ENCODE results near the gene PDP2. TPM values are rescaled to one million over a fixed set of nuclear protein-coding genes. Genes with fewer than 3 reads are reported as not detected.

PDP2 gene
- total RNA-seq, 1 experiment from 2014 or later = 21.5 TPM

GRCh38 chr16:66915041-66915440 is 34.7 kb downstream of the PDP2 start:
- Mint-ChIP-seq H3K27ac (ENCODE audit: low read depth, unreplicated experiment) (no peak overlapping the region), H3K36me3 (ENCODE audit: insufficient read depth, unreplicated experiment) (no peaks in the 10 kb centered on the region), H3K9me3 (ENCODE audit: unreplicated experiment) (no peaks in the 10 kb centered on the region), H3K27me3 (ENCODE audit: insufficient read depth, unreplicated experiment) (no peaks in the 10 kb centered on the region), H3K4me3 (ENCODE audit: unreplicated experiment) (no peak overlapping the region), H3K4me1 (ENCODE audit: insufficient read depth, unreplicated experiment) (peaks cover 20% of the 10 kb centered on the region)
- intact Hi-C loops (cut with micrococcal nuclease) = no loop called here
- ChIA-PET POLR2A (interaction anchor here (2.3 kb wide), 1 partner anchor 13 kb away, joined by 7 read pairs; no protein-coding TSS in a partner anchor), CTCF (interaction anchor here (1.0 kb wide), 1 partner anchor 20 kb away, joined by 4 read pairs; no protein-coding TSS in a partner anchor)
- BruUV-seq (replicated peaks) = no TSS peak
- DNase-seq (ENCODE audit: unreplicated experiment) = no peak
- TF ChIP-seq, protein P1, sequence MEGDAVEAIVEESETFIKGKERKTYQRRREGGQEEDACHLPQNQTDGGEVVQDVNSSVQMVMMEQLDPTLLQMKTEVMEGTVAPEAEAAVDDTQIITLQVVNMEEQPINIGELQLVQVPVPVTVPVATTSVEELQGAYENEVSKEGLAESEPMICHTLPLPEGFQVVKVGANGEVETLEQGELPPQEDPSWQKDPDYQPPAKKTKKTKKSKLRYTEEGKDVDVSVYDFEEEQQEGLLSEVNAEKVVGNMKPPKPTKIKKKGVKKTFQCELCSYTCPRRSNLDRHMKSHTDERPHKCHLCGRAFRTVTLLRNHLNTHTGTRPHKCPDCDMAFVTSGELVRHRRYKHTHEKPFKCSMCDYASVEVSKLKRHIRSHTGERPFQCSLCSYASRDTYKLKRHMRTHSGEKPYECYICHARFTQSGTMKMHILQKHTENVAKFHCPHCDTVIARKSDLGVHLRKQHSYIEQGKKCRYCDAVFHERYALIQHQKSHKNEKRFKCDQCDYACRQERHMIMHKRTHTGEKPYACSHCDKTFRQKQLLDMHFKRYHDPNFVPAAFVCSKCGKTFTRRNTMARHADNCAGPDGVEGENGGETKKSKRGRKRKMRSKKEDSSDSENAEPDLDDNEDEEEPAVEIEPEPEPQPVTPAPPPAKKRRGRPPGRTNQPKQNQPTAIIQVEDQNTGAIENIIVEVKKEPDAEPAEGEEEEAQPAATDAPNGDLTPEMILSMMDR (IDR thresholded peaks at IDR 0.05; ENCODE audit: unreplicated experiment) = no peak

DNA sequence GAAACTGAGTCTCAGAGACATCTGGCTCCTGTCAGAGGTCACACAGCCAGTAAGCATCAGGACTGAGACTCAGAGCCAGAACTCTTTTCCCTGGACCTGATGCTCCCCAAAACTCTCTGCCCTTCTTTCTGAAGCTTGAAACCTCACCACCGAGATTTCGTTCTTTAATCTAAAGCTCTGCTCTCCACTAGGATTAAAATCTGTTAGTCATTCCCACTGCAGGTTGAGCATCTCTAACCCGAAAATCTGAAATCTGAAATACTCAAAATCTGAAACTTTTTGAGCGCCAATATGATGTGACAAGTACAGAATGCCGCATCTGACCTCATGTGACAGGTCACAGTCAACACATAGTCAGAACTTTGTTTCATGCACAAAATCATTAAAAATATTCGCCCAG is 36.2 kb downstream of the PDP2 start:
- no peaks in the 10 kb centered on the region for H3K36me3 Mint-ChIP-seq (ENCODE audit: insufficient read depth, unreplicated experiment)
- POLR2A ChIA-PET = no interaction called here
- no peak overlapping the region for H3K4me3 Mint-ChIP-seq (ENCODE audit: unreplicated experiment)
- TF ChIP-seq, protein P1 (IDR thresholded peaks at IDR 0.05; ENCODE audit: unreplicated experiment) = no peak
- no TSS peak for BruUV-seq (replicated peaks)
- intact Hi-C loops (cut with micrococcal nuclease) = no loop called here
- no peaks in the 10 kb centered on the region for H3K27me3 Mint-ChIP-seq (ENCODE audit: insufficient read depth, unreplicated experiment)
- CTCF ChIA-PET = interaction anchor here (1.9 kb wide), 1 partner anchor 21 kb away, joined by 7 read pairs; no protein-coding TSS in a partner anchor
- H3K9me3 Mint-ChIP-seq (ENCODE audit: unreplicated experiment) = no peaks in the 10 kb centered on the region
- H3K27ac Mint-ChIP-seq (ENCODE audit: low read depth, unreplicated experiment) = no peak overlapping the region
- DNase-seq (ENCODE audit: unreplicated experiment) = no peak
- H3K4me1 Mint-ChIP-seq (ENCODE audit: insufficient read depth, unreplicated experiment) = peaks cover 12% of the 10 kb centered on the region

DNA sequence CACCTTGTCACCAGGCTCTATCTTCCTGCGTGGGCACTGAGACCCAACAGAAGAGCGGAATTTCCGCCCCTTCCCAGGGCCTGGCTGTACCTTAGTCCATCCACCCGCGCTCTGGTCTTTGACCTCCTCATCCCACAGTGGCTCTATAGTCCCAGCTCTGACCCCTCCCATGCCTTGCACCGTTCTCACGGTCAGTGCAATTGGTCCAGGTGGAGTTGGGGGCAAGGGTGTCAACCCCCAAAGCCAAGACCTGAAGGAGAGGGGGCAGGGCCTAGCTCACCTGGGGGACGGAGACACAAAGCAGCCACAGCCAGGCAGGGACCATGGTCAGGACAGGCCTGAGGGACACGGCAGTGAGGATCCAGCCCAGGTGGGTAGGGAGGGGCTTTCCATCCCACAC is 37.4 kb downstream of the PDP2 start:
- no peak overlapping the region for H3K4me3 Mint-ChIP-seq (ENCODE audit: unreplicated experiment)
- intact Hi-C loops (cut with micrococcal nuclease) = no loop called here
- TF ChIP-seq, protein P1 (IDR thresholded peaks at IDR 0.05; ENCODE audit: unreplicated experiment) = no peak
- H3K9me3 Mint-ChIP-seq (ENCODE audit: unreplicated experiment) = no peaks in the 10 kb centered on the region
- CTCF ChIA-PET = interaction anchor here (0.7 to 3.1 kb wide), 6 partner anchors 8 to 157 kb away, joined by 3 to 23 read pairs (median 3); no protein-coding TSS in a partner anchor
- BruUV-seq (replicated peaks) = no TSS peak
- no peak for DNase-seq (ENCODE audit: unreplicated experiment)
- H3K36me3 Mint-ChIP-seq (ENCODE audit: insufficient read depth, unreplicated experiment) = no peaks in the 10 kb centered on the region
- POLR2A ChIA-PET = interaction anchor here (0.6 to 1.7 kb wide), 2 partner anchors 11 to 28 kb away, joined by 3 to 6 read pairs; no protein-coding TSS in a partner anchor
- H3K4me1 Mint-ChIP-seq (ENCODE audit: insufficient read depth, unreplicated experiment) = peaks cover 6% of the 10 kb centered on the region
- no peak overlapping the region for H3K27ac Mint-ChIP-seq (ENCODE audit: low read depth, unreplicated experiment)
- H3K27me3 Mint-ChIP-seq (ENCODE audit: insufficient read depth, unreplicated experiment) = no peaks in the 10 kb centered on the region

- H3K4me1 Mint-ChIP-seq (ENCODE audit: insufficient read depth, unreplicated experiment) = peaks cover 9% of the 10 kb centered on the region
- H3K9me3 Mint-ChIP-seq (ENCODE audit: unreplicated experiment) = no peaks in the 10 kb centered on the region
- DNase-seq (ENCODE audit: unreplicated experiment) = no peak
- ChIA-PET CTCF (interaction anchor here (0.5 to 4.2 kb wide), 10 partner anchors 9 to 156 kb away, joined by 3 to 25 read pairs (median 4); partner anchors contain the start of gene PDP2), POLR2A (interaction anchor here (0.6 to 1.7 kb wide), 2 partner anchors 10 to 29 kb away, joined by 3 to 6 read pairs; no protein-coding TSS in a partner anchor)
- no TSS peak for BruUV-seq (replicated peaks)
- TF ChIP-seq, protein P1 (IDR thresholded peaks at IDR 0.05; ENCODE audit: unreplicated experiment) = no peak
- intact Hi-C loops (cut with micrococcal nuclease) = no loop called here
- H3K36me3 Mint-ChIP-seq (ENCODE audit: insufficient read depth, unreplicated experiment) = no peaks in the 10 kb centered on the region
- H3K4me3 Mint-ChIP-seq (ENCODE audit: unreplicated experiment) = no peak overlapping the region
- no peaks in the 10 kb centered on the region for H3K27me3 Mint-ChIP-seq (ENCODE audit: insufficient read depth, unreplicated experiment)
- H3K27ac Mint-ChIP-seq (ENCODE audit: low read depth, unreplicated experiment) = no peak overlapping the region
Measured at GRCh38 chr16:66918355-66918754, 38.0 kb downstream of the PDP2 start.

All from MCF 10A (cell line).